ENCODE measurements around the gene NRL. TPM values are rescaled to one million over a fixed set of nuclear protein-coding genes. Genes with fewer than 3 reads are reported as not detected.

NRL gene
- total and polyA plus RNA-seq, 4 donors = 1.5 to 3.2 (median 2.8) TPM

GRCh38 chr14:24069411-24069735 is 45.4 kb downstream of the NRL start (continued):
- TF ChIP-seq, protein P1, sequence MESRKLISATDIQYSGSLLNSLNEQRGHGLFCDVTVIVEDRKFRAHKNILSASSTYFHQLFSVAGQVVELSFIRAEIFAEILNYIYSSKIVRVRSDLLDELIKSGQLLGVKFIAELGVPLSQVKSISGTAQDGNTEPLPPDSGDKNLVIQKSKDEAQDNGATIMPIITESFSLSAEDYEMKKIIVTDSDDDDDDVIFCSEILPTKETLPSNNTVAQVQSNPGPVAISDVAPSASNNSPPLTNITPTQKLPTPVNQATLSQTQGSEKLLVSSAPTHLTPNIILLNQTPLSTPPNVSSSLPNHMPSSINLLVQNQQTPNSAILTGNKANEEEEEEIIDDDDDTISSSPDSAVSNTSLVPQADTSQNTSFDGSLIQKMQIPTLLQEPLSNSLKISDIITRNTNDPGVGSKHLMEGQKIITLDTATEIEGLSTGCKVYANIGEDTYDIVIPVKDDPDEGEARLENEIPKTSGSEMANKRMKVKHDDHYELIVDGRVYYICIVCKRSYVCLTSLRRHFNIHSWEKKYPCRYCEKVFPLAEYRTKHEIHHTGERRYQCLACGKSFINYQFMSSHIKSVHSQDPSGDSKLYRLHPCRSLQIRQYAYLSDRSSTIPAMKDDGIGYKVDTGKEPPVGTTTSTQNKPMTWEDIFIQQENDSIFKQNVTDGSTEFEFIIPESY (IDR thresholded peaks at IDR 0.05) = no peak

DNA sequence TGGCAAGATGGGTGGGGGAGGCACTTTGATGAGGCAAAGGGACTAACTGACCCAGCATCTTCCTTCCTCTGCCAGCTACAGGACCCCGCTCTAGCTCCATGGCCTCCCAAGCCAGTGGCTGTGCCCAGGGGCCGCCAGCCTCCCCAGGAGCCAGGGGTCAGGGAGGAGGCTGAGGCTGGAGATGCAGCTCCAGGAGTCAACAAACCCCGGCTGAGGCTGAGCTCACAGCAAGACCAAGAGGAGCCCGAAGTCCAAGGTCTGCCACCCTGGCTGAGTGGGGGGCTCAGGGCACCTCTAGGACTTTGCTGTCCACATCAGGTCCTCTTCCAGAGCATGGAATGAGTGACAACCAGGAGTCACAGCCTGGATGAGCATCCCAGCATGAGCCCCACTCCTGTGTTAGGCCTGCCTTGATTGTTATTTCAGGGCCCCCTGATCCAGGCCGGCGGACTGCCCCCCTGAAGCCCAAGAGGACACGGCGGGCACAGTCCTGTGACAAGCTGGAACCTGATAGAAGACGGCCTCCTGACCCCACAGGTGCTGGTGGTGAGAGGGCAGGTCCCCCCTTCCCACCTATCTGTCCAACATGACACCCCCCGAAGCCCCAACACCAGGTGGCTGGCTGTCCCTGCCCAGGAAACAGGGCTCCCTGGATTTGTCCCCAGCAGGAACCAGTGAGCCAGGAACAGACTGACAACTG is 45.9 kb downstream of the NRL start:
- Histone ChIP-seq H3K27ac (ENCODE audit: low read depth in 1 of 2, low read length in 2 of 2) (peak overlapping the region in 1 of 2 donors; percentile 13), H3K4me1 (ENCODE audit: control insufficient read depth in 4 of 4, insufficient read depth in 4 of 4, low read length in 3 of 4) (peaks cover 30 to 66% (median 58%) of the 10 kb centered on the region in 4 donors), H3K9me3 (ENCODE audit: control insufficient read depth in 4 of 4, low read length in 3 of 4) (no peaks in the 10 kb centered on the region), H3K9ac (ENCODE audit: low read depth in 1 of 2, low read length in 2 of 2) (no peak overlapping the region), H3K36me3 (ENCODE audit: control insufficient read depth in 4 of 4, insufficient read depth in 3 of 4, low read depth in 1 of 4, low read length in 3 of 4) (no peaks in the 10 kb centered on the region), H3K4me3 (ENCODE audit: low read depth in 1 of 3, low read length in 3 of 3) (no peak overlapping the region), H3K27me3 (ENCODE audit: control insufficient read depth in 4 of 4, insufficient read depth in 4 of 4, low read length in 3 of 4) (no peaks in the 10 kb centered on the region)
- 92% methylated on average over 10 of the region's 10 CpGs for WGBS
- DNase-seq (ENCODE audit: low spot score) = no peak
- TF ChIP-seq NR2F2 (IDR thresholded peaks at IDR 0.05) = no peak
- TF ChIP-seq, protein P1 (IDR thresholded peaks at IDR 0.05) = no peak

DNA sequence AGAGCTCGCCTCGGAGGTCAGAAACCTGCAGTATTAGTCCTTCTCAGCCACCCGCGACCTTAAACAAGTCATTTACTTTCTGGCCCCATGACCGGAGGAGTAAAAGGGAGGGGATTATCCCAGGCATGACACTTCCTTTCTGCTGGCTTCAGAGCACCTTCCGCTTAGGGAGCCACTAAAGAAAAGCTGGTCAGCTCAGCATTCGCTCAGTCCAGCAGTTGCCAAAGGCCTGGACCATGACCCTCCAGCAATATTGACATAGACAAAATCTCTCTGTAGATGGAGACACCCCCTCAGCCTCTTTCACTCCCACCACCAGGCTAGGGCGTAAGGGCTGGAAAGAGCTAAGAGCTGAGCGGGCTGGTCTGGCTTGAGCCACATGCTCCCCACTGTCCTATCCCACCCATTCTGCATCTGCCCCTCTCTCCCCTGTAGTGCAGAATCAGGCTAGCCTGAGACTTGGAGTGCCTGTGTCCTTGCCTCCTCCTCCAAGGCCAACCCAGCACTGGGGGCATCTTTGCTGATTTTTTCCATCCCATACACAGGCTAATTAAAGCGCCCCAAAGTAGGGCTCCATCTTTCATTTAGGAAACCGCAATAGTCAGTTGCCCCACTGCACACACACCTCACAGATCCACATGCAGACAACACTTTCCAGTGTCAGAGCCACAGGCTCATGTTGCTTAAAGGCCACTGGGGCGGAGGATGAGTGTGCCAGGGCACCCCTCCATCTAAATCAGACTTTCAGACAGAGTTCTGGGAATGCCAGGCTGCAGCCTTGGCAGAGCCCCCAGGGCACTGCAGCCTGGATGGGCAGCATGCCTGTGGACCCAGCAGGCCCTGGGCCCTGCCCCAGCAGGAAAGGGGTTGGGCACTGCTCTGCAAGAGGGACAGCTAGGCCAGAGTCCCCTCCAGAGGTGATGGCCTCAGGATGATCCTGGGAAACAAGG is 47.3 kb downstream of the NRL start:
- WGBS = 39% methylated on average over 12 of the region's 12 CpGs
- TF ChIP-seq, protein P1 (IDR thresholded peaks at IDR 0.05) = no peak
- TF ChIP-seq REST (IDR thresholded peaks at IDR 0.05) (peak; percentile 86), RAD21 (IDR thresholded peaks at IDR 0.05) (peak in 1 of 2 donors; percentile 48), EGR1 (IDR thresholded peaks at IDR 0.05; ENCODE audit: low read depth in 2 of 2) (peak in 1 of 2 donors; percentile 28), JUND (IDR thresholded peaks at IDR 0.05) (no peak), FOXA1 (IDR thresholded peaks at IDR 0.05) (peak; percentile 76), TAF1 (conservative IDR thresholded peaks at IDR 0.05) (peak; percentile 92), FOXA2 (IDR thresholded peaks at IDR 0.05) (peak; percentile 92), HNF4G (IDR thresholded peaks at IDR 0.05) (peak; percentile 79), YY1 (IDR thresholded peaks at IDR 0.05) (peak; percentile 36), SP1 (IDR thresholded peaks at IDR 0.05) (peak; percentile 83), HNF4A (conservative IDR thresholded peaks at IDR 0.05) (peak; percentile 80 to 85), RXRA (IDR thresholded peaks at IDR 0.05) (peak in 1 of 2 donors; percentile 71), ATF3 (IDR thresholded peaks at IDR 0.05) (no peak)
- TF ChIP-seq, protein P2, sequence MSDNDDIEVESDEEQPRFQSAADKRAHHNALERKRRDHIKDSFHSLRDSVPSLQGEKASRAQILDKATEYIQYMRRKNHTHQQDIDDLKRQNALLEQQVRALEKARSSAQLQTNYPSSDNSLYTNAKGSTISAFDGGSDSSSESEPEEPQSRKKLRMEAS (IDR thresholded peaks at IDR 0.05) = no peak

More for the DNA sequence above, 47.3 kb downstream of the NRL start:
- Histone ChIP-seq H3K4me3 (ENCODE audit: low read depth in 1 of 3, low read length in 3 of 3) (peak overlapping the region; percentile 27 to 79 (median 34)), H3K9me3 (ENCODE audit: control insufficient read depth in 4 of 4, low read length in 3 of 4) (no peaks in the 10 kb centered on the region), H3K36me3 (ENCODE audit: control insufficient read depth in 4 of 4, insufficient read depth in 3 of 4, low read depth in 1 of 4, low read length in 3 of 4) (no peaks in the 10 kb centered on the region), H3K27ac (ENCODE audit: low read depth in 1 of 2, low read length in 2 of 2) (peak overlapping the region; percentile 76 to 90), H3K27me3 (ENCODE audit: control insufficient read depth in 4 of 4, insufficient read depth in 4 of 4, low read length in 3 of 4) (no peaks in the 10 kb centered on the region), H3K4me1 (ENCODE audit: control insufficient read depth in 4 of 4, insufficient read depth in 4 of 4, low read length in 3 of 4) (peaks cover 27 to 65% (median 56%) of the 10 kb centered on the region in 4 donors), H3K9ac (ENCODE audit: low read depth in 1 of 2, low read length in 2 of 2) (peak overlapping the region; percentile 71 to 88)
- no peak for DNase-seq (ENCODE audit: low spot score)
